ENCODE results near the gene TTLL8. TPM values are rescaled to one million over a fixed set of nuclear protein-coding genes. Genes with fewer than 3 reads are reported as not detected.

The TTLL8 gene
- polyA plus RNA-seq, 1 of the 3 experiments (the other 2 are of a cell fraction), result not detected

- CTCF ChIA-PET, result interaction anchor here (1.3 kb wide), 1 partner anchor 121 kb away, joined by 3 read pairs; no protein-coding TSS in a partner anchor
- POLR2A ChIA-PET, result no interaction called here
These were observed 6.2 kb downstream of the TTLL8 start for GRCh38 chr22:50051930-50052329.

GRCh38 chr22:50049299-50050195, 8.6 kb downstream of the TTLL8 start:
- Histone ChIP-seq H3F3A (replicated peaks; ENCODE audit: insufficient read depth) (no peaks in the 10 kb centered on the region), H2AFZ (ENCODE audit: low read depth) (no peak overlapping the region), H4K20me1 (ENCODE audit: insufficient read depth) (no peaks in the 10 kb centered on the region), H3K36me3 (replicated peaks in 1 of 2; ENCODE audit: control insufficient read depth in 1 of 2, insufficient read depth in 2 of 2, low read length in 1 of 2) (no peaks in the 10 kb centered on the region), H3K4me2 (no peak overlapping the region), H3K4me3 (ENCODE audit: low read depth in 2 of 2, low read length in 1 of 2) (no peak overlapping the region), H3K27me3 (ENCODE audit: insufficient read depth) (peaks cover 1% of the 10 kb centered on the region; the same call in 1 of the 2 replicates), H3K79me2 (ENCODE audit: insufficient read depth) (no peaks in the 10 kb centered on the region), H3K9me2 (no peaks in the 10 kb centered on the region), H3K4me1 (ENCODE audit: control insufficient read depth in 1 of 2, insufficient read depth in 2 of 2, low read depth in 1 of 2, low read length in 1 of 2) (no peaks in the 10 kb centered on the region), H3K9ac (no peak overlapping the region), H3K27ac (ENCODE audit: low read depth in 2 of 2, low read length in 1 of 2) (no peak overlapping the region), H3K9me3 (no peaks in the 10 kb centered on the region)
- POLR2A ChIA-PET, result no interaction called here
- no peak for TF ChIP-seq SMC3 (IDR thresholded peaks at IDR 0.05; ENCODE audit: low read depth, low read length)
- TF ChIP-seq USF2 (IDR thresholded peaks at IDR 0.05; ENCODE audit: borderline replicate concordance, low read depth, low read length), result no peak
- no peak for TF ChIP-seq MAX (IDR thresholded peaks at IDR 0.05; ENCODE audit: low read depth)
- CTCF ChIA-PET, result interaction anchor here (3.3 kb wide), 1 partner anchor 19 kb away, joined by 12 read pairs; no protein-coding TSS in a partner anchor
- 72% methylated on average over 29 of the region's 36 CpGs for WGBS (ENCODE audit: low lambda C conversion rate)
- no peak for DNase-seq

More at GRCh38 chr22:50051930-50052329, 6.2 kb downstream of the TTLL8 start:
- Histone ChIP-seq H3K9ac (no peak overlapping the region), H3F3A (replicated peaks; ENCODE audit: insufficient read depth) (no peaks in the 10 kb centered on the region), H3K27ac (ENCODE audit: low read depth in 2 of 2, low read length in 1 of 2) (no peak overlapping the region), H3K9me3 (no peaks in the 10 kb centered on the region), H3K4me1 (ENCODE audit: control insufficient read depth in 1 of 2, insufficient read depth in 2 of 2, low read depth in 1 of 2, low read length in 1 of 2) (no peaks in the 10 kb centered on the region), H3K4me2 (no peak overlapping the region), H3K79me2 (ENCODE audit: insufficient read depth) (no peaks in the 10 kb centered on the region), H3K27me3 (ENCODE audit: insufficient read depth) (no peaks in the 10 kb centered on the region; the same call in 1 of the 2 replicates), H3K36me3 (replicated peaks in 1 of 2; ENCODE audit: control insufficient read depth in 1 of 2, insufficient read depth in 2 of 2, low read length in 1 of 2) (no peaks in the 10 kb centered on the region), H2AFZ (ENCODE audit: low read depth) (no peak overlapping the region), H3K4me3 (ENCODE audit: low read depth in 2 of 2, low read length in 1 of 2) (no peak overlapping the region), H4K20me1 (ENCODE audit: insufficient read depth) (no peaks in the 10 kb centered on the region), H3K9me2 (no peaks in the 10 kb centered on the region)
- no peak for TF ChIP-seq TAF1 (IDR thresholded peaks at IDR 0.05; ENCODE audit: borderline replicate concordance, low read depth, low read length)
- no peak for TF ChIP-seq NFIC (IDR thresholded peaks at IDR 0.05; ENCODE audit: borderline replicate concordance)
- TF ChIP-seq EZH2phosphoT487 (IDR thresholded peaks at IDR 0.05; ENCODE audit: borderline replicate concordance, low read depth), result no peak
- no peak for TF ChIP-seq USF2 (IDR thresholded peaks at IDR 0.05; ENCODE audit: borderline replicate concordance, low read depth, low read length)
- DNase-seq, result no peak
- WGBS (ENCODE audit: low lambda C conversion rate), result 44% methylated on average over 12 of the region's 18 CpGs
